NCI-H460 (cell line): ENCODE data around the gene ACSF3. TPM values are rescaled to one million over a fixed set of nuclear protein-coding genes. Genes with fewer than 3 reads are reported as not detected.

Experiments used
- DNase-seq: peaks from one replicate; pipeline ENCODE4 v3.0.0-alpha.2; 2016; ENCODE audit warnings: low read depth; ENCODE audit errors: extremely low read depth
- total RNA-seq: library from RNA; depleted of rRNA; stranded (reverse); fragments of >200 nt; shearing (Covaris generic); gene quantifications from 2 replicates; pipeline ENCODE4 v1.2.3, GENCODE V29; 2014

The ACSF3 gene
- total RNA-seq, 1 experiment from 2014 or later, result 19.6 TPM

DNA sequence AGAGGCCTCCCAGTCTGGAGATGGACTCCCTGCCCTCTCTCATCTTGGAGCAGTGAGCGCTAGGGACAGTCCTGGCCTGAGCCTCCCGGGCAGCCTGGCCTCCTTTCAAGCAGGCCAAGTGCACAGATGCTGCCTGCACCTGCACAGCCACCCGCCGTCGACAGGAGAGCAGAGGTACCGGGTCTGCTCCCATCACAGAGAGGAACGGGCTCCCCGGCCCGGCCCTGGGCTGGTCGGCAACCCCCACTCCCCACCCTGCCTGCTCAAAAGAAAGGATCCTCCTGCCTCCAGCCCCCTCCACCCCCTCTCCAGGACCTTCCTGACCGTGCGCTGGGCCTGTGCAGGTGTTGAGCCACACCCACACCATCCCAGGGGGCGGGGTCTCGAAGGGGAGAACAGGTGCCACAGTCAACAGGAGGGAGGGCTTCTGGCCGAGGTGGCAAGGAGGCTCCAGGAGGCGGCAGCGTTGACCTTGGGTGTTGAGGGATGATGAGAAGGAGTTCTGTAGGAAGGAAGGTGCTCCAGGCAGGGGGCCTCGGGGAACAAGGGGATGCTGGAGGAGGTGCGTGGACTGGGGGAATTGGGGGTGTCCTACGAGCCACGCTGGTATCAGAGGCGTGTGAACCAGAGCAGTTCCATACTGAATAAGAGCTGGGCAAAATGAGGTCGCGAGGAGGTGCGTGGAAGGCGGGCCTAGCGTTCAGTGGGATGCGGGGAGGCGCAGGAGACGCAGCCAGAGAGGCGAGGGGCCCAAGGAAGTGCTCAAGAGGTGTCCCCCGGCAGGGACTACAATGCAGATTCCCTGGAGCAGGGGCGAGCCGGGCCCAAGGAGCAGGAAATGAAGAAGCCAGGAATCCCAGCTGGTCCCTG lies 76.9 kb downstream of the ACSF3 start:
- no peak for DNase-seq

DNA sequence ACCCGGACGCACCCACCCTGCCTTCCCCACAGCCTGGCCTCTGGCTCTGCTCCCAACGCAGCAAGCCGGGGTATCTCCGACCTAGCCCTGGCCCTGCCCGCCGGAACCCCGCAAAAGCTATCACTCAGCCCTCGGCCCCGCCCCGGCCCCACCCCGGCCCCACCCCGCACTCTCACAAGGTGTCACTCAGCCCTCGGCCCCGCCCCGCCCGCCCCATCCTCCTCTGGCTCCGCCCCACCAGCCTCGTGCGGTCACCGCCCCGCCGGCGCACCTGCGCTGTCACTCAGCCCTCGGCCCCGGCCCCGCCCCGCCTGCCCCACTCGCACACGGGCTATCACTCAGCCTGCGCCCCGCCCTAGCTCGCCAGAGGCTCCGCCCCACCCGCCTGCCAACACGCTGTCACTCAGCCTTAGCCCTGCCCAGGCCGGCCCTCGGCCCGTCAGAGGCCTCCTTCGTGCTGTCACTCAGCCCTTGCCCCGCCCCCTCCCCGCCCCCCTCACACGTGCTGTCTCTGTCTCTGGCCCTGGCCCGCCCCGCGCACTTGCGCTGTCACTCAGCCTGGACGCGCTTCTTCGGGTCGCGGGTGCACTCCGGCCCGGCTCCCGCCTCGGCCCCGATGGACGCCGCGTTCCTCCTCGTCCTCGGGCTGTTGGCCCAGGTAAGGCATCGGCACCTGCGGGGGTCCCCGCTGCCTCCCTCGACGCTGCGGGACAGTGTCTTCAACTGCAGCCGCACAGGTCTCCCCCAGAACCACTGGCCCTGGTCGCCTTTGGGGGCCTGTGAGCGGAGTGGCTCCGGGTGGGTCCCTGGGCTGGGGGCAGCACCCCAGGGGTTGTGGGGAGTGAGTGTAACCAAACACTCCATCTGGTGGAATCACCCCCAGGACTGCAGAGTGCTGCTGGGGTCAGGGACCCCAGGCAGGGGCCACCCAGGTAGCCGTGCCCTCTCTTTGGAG lies 77.8 kb downstream of the ACSF3 start, which contains the start of gene CDH15:
CDH15 (plus strand) TSS at position 533 of the 955 bp plus-strand sequence; CDS start at position 617, 84 bp downstream.
- peak; percentile 90 for DNase-seq

DNA sequence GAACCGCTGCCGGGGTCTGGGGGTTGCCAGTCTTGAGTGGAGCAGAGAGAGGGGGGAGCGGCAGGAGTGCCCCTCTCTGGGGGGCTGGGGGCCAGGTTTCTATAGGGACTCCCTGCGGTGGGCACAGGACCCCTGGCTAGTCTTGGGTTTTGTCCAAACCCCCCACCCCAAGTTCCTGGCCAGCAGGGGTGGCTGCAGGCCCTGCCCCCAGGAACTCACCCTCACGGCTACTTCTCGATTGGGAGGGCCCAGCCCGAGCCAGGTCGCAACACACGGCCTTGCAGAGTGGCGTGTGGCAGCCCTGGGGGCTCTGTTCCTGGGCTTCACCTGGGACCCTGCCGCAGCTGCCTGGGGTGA lies 78.5 kb downstream of the ACSF3 start:
- DNase-seq, result no peak

DNA sequence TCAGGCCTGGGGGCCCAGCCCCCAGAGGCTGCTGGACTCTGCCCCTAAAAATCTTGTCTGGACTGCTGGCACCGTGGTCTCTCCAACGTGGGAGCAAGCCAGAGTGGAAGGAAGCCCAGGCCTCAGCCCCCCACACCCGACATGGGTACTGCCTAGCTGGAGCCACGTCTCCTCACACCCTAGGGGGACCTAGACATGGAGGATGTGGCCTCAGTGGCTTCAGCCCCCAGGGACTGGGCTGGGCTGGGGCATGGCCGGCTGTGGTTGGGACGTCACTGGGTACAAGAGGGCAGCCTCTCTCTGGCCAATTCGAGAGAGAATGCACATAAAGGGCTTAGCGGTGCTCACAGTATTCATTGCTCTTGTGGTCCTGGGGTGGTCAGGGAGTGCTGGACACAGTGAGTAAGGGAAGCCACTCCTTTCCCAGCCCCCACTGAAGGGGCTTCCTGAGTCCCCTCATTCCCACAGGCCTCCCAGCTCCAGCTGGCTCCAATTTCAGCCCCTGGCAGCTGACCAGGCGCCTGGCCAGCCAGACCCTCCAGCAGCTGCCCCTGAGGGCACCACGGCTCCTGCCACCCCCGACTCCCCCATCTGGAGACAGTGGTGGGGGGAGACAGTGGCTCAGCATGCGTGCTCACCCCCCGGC lies 79.0 kb downstream of the ACSF3 start:
- no peak for DNase-seq

DNA sequence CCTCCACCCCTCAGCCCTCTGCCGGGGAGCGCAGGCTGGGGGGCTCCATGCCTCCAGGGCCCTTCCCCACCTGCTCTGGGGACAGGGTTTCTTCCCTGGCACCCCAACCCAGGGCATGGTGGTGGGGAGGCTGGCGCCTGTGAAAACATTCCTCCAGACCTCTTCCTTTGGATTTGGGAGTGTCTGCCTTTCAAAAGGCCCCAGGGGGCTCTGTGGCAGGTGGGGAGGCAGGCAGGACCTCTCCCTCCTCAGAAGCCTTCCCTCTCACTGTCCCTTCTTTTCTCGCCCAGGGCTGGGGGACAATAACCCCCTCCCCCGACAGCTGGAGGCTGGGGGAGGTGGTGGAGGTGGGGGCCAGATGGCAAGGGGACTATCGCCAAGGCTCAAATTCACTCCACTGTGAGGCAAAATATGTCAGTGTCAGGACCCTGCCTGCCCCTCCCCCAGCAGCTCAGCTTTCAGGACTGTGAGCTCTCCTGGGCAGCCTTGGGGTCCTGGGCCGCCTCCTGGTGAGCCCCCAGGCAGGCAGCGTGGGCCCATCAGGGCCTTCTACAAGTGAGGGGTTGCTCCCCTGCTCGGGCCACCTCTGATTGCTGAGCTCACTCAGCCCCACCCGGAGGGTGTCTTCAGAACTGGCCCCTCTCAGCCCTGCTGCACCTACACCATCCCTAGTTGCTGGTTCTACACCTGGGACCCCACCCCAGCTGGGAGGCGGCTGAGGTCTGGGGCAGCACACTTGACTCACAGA lies 79.7 kb downstream of the ACSF3 start:
- no peak for DNase-seq

DNA sequence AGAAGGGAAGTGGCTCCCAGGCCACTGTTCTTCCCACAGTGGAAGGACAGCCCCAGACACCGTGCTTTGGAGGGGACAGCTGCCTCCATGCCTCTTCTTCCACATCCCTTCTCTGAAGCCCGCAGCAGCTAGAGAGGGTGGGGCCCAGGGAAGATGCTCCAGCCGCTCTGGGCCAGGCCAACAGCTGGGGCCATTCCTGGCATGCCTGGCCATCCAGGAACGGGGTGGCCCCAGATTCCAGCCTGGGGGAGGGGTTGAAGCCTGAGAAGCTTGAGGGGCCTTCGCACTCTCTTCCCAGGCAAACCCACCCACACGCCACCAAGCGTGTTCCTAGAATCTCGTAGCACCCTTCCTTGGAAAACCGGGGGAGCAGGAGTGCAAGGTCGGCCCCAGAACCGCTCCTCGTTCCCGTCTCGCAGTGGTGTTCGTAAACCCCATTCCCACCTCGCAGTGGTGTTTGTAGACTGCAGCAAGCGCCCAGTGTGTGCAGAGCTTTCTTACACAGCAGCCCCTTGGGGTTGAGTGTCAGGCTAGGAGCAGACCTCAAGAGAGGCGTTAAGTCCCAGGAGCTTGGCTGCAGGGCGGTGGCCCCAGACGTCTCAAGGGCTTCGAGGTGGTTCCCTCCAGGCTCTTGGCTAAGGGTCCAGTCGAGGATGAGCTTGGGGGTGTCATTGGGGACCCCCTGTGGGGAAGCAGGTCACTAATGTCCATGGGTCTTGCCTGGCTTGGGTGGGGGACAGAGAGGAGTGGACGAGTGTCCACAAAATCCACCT lies 80.6 kb downstream of the ACSF3 start:
- no peak for DNase-seq

DNA sequence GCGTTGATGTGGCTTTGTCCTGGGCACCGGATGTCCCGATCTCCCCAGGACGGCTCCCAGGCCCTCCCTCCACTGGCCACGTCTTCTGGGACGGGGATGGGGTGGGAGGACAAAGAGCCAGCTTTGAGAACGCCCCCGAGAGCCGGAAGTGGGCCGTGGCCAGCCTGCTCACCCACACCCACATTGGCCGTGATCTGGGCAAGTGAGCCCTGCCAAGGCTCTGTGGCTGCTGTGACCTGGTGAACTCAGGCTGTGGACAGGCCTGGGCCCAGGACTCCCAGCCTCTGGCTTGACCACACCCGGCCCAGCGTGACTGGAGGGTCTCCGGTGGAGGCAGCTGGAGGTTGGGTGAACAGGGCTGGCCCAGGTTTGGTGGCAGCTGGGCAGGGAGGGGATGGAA lies 81.2 kb downstream of the ACSF3 start:
- no peak for DNase-seq

DNA sequence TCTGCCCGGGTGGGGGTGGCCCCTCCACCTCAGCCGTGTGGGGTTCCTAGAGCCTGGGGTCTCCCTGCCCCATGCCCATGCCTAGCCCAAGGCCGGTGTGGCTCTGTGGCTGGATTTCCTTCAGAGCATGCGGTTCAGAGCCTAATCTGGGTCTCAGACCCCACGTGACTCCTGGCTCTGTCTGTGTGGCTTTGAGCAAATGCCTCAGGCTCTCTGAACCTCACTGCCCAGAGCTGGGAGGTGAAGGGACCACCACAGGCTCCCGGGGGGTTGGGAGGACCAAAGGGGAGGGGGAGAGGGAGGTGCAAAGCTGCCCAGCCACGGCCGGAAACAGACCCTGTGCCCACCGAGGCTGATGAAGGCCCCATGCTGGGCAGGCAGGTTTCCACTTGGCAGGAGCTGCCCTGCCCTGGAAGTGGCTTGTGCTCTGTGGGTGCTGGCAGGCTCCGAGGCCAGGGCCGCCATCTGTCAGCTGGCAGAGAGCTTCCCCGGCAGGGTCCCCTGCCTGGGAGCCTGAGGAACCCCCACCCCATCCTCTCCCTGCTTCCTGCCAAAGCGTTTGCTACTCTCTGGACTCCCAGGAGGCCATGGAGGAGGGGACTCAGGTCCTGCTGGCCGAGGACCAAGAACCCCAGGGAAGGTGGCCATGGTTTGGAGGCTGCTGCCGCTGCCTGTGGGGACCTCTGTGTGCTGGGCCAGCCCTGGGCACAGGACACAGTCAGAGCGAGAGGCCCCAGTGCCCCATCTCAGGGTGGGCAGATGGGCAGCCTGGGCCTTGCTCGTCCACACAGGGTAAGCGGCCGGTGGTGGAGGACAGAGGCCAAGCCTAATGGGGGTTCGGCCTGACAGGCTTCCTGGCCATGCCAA lies 81.9 kb downstream of the ACSF3 start:
- DNase-seq, result no peak

DNA sequence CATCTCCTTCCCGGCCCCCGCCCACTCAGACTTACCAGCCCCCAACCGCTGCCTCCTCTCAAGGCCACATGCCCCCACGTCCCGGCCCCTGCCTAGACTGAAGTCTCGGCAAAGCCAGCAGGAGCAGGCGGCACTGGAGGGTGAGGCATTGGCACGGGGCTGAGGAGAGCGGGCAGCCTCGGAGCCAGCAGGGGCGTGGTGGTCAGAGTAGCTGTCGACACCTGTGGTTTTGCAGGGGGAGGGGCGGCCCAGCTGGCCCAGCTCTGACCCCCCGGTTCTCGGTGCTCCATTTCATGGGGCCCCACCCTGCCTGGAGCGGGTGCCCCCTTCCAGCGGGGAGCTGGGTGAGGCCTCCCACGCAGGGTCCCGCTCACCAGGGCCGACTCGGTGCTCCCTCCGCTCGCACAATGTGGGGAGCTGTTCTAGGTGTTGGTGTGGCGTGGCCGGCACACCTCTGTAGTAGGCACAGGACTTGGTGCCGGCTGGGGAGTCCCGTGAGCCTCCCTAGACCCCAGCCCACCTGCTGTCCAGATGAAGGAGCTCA lies 82.6 kb downstream of the ACSF3 start:
- DNase-seq, result no peak

DNA sequence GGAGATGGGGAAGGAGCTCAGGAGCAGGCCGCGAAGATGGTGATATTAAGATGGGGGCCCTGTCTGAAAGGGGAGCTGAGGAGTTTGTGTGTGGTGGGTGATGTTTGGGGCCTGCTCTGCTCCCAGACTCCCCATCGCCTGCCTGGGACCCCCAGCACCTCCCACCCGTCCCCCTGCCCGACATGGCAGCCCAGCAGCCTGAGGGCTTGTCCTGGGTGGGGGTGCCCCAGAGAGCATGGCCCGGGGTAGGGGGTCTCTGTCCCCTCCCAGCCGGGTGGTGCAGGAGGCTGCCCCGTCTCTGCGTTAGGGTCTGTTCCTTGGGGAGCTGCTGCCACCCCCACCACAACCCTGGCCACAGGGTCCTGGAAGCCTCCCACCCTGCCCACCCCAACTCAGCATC lies 83.1 kb downstream of the ACSF3 start:
- no peak for DNase-seq

DNA sequence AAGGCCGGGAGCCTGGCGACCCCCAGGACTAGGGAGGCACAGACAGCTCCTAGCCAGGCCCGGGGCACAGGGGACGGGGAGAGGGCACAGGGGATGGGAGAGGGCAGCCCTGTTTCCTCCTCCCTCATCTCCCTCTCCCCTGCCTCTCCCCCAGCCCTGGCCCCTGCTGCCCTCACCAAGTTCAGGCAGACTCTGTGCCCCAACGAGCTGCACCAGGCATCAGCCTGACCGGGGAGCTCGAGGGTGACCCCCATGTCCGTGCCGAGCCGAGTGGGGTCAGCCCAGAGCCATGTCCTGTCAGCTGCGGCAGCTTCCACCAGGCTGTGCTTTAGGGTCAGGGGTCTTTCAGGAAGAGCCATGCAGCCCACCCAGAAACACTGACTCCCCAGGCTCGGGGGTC lies 83.8 kb downstream of the ACSF3 start:
- no peak for DNase-seq

DNA sequence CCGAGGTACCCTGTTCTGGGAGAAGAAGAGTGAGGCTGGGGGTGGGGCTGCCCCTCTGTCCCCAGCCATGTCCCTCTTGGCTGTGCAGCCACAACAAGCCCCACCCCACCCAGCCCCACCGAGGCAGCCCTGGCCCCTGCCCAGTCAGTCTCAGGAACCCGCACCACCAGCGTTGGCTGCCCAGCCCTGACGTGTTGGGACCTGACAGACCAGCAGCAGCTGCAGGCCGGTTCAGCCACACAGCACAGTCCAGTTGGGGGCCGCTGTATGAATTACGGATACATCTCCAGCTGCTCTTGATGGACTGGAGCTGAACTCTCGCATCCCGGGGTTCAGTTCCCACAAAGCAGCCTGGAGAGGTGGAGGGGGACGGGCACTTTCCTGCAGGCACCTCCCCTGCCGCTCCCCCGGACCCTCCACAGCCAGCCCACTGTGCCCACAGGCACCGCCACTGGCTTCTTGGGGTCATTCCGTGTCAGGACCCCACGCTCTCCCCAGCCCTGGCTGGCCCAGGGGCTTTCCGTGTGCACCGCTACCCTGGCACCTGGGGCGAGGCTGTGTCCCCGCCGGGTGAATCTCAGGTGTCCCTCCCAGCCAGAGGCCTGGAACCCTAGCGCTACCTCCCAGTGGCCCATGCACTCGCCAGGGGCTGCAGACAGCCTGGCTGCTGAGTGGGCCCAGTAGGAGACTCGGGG lies 84.9 kb downstream of the ACSF3 start:
- DNase-seq, result no peak

DNA sequence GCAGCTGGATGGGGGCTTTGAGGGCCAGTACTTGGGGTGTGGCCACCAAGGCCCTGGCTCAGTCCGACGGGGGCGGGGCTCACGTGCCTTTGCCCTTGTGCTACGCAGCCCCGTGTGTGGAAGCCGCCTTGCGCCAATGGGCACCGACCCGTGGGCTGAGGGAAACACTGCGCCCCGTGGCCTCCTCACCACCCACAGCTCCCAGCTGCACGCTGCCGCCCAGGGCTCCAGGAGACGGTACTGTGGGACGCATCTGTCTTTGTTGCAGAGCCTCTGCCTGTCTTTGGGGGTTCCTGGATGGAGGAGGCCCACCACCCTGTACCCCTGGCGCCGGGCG lies 85.5 kb downstream of the ACSF3 start:
- DNase-seq, result no peak

DNA sequence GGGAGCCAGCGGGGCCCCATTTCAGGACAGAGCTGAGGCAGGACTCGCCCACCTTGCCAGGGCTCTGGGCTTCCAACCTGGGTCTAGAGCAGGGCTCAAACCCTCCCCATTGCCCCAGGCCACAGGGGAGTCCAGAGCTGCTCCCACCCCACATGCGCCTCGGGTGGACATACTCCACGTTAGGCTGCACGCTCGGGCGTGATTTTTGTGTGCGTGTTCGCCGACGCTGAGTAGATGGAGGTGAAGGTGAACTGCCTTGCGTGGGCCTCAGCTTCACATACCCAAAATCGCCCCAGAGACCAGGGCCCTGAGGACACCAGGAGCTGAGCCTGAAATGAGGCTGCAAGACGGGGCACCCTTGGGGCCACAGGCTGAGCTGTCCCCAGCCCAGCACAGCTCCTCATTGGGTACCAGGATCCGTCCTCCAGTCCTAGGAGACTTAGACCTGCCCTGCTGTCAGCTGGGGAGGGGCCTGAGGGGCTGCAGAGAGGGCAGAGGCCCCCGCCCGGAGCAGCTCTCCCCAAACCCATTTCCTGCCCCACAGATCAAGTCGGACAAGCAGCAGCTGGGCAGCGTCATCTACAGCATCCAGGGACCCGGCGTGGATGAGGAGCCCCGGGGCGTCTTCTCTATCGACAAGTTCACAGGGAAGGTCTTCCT lies 86.1 kb downstream of the ACSF3 start:
- DNase-seq, result no peak

DNA sequence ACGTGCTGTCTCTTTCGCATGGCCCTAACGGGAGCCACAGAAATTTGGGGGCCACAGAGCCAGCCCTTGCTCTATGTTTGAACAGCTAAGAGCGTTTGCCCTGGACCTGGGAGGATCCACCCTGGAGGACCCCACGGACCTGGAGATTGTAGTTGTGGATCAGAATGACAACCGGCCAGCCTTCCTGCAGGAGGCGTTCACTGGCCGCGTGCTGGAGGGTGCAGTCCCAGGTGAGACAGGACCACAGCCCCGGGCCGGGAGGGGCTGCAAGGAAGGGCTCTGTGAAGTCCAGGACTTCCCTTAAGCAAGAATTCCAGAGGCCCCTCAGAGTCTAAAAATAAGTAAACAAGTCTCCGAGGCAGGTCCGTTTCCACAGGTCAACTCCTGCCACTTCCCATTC lies 89.8 kb downstream of the ACSF3 start:
- DNase-seq, result no peak

DNA sequence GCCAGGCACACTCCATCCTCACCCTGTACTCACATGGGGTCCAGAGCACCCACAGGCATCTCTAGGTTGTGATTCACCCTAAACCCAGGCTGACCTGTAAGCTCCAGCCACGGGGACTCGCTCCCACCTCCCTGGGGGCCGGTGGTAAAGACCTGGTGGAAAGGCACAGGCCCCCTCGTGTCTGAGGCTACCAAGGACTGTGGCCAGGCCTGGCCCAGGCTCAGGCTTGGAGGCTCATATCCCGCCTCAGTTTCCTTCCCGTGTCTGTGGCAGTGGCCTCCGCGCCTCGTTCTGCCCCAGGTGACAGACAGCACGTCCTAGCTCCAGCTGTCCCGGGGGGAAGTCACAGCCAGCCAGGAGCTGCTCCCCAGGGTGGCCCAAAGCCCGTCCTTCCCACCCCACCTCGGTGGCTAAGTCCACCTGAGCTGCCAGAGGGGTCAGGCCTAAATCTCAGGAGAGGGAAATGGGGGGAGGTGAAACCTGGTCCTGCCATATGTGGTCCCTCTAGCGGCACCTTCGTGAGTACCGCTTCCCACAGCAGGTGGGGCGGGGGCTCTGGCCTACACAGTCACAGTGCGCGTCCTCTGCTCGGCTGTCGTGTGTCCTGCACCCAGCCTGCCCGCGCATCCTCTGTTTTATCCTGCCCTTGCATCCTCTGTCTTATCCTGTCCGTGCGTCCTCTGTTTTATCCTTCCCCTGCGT lies 90.5 kb downstream of the ACSF3 start:
- DNase-seq, result no peak

DNA sequence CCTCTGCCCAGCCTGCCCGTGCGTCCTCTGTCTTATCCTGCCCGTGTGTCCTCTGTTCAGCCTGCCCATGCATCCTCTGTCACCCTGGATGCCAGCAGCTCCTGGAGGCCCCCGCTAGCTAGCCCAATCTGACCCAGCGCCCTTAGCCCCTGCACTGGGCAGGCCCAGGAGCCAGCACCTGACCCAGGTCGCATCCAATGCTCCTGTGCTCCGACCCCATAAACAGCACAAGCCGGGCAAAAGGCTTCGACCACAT lies 91.0 kb downstream of the ACSF3 start:
- no peak for DNase-seq
